ENCODE measurements around the gene BAIAP2L2.

Gene BAIAP2L2

DNA sequence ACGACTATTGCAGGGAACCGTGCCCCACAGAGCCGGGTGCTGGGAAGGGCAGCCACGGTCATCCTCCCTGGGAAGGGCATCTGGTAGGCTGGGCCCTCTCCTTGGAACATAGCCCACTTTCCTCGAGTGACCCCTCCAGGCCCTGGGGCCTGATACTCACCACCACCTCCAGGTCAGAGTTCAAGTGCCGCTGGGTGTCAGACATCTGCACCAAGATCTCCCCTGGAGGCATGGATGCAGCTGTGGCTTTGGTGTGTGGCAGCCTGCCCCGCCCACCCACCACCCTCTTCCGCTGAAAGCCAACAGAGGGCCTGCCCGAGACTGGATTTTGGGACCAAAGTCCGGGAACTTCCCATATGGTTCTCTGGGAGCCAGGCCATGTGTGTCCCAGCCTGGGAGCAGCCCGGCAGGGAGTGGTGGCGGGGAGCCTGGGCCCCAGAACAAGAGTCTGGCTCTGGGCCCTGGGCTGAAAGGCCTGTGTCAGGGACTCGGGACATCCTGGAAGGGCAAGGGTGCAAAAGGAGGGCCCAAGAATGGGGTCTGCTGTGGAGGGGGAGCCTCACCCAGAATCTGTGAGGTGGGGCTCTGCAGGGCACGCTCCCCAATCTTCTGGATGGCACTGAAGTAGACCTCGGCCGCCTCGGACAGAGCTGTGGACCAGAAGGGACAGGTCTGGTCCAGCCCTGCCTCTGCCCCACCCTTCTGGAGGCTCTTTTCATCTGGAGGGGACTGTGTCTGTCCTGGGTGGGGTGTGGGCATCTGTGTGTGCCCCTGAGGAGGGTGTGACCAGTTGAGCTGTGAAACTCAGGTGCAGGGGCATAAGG is 2.6 kb downstream of the BAIAP2L2 start:
- DNase-seq (ENCODE audit: low read depth in 2 of 2), result no peak

GRCh38 chr22:38106814-38107578 is 3.5 kb downstream of the BAIAP2L2 start:
- no peak for DNase-seq (ENCODE audit: low read depth in 2 of 2)

GRCh38 chr22:38104084-38104483 is 6.4 kb downstream of the BAIAP2L2 start:
- no peak for DNase-seq (ENCODE audit: low read depth in 2 of 2)

DNA sequence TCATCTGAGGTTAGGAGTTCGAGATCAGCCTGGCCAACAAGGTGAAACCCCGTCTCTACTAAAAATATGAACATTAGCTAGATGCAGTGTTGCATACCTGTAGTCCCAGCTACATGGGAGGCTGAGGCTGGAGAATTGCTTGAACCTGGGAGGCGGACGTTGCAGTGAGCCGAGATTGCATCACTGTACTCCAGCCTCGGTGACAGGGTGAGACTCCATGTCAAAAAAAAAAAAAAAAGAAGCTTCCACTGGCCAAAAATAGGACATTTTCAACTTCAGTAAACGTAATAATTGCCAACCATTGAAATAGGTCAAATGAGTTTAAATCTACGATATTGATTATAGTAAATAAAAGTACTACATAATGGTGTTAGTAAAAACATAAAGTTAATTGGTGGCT is 6.8 kb downstream of the BAIAP2L2 start:
- no peak for DNase-seq (ENCODE audit: low read depth in 2 of 2)

DNA sequence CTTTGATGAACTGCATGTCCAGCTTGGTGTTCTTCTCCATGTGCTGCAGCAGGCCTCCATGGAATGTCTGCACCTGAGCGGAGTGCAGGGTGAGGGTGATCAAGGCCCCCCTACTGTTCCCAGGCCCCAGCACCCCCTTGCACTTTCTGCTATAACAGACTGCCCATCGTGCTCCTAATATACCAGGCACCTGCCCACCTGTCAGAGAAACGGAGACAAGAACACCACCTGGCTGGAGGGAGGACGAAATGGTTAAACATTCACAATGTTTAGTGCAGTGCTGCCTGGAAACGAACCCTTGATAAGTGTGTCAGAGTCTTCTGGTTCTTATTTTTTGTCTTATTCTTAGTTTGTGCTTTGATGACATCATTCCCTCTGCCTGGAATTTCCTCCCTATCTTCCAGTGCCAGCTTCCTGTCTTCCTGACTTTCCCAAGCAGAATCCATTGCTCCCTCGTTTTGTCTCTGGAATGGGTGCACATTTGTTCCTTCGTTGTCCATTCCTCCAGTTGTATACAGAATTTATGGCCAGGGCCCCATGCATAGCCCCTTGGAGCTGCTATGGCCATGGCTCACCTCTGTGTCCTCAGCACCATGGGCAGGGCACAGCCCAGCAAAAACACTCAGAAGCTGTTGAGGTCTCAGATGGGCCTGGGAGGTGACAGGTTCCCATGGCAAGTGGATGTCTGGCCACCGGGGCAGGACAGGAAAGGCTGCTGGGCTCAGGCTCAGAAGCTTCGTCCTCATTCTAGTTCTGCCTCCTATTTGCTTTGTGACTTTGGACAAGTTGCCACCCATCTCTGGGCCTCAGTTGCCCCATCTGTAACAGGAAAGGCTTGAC is 11.9 kb downstream of the BAIAP2L2 start:
- peak in 1 of 2 experiments; percentile 21 for DNase-seq (ENCODE audit: low read depth in 2 of 2)

GRCh38 chr22:38097557-38098409 is 12.7 kb downstream of the BAIAP2L2 start:
- DNase-seq (ENCODE audit: low read depth in 2 of 2), result no peak

DNA sequence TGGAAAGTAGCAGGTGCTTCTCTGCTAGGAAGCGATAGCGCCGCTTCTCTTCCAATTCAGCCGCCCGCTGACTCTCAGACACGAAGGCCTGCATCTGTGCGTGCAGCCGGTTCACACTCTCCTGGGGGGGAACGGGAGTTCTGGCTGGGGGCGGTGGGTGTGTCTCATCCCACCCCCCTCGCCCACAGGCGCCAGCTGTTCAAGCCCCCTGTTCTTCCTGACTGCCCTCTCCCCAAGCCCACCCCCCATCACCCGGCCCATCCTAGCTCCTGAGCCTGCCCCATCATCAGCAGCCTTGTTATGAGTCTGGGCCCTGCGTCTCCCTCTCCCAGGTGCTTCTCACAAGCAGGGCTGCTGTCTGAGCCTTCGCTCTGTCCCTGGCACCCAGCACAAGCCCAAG is 13.4 kb downstream of the BAIAP2L2 start:
- DNase-seq (ENCODE audit: low read depth in 2 of 2), result no peak

DNA sequence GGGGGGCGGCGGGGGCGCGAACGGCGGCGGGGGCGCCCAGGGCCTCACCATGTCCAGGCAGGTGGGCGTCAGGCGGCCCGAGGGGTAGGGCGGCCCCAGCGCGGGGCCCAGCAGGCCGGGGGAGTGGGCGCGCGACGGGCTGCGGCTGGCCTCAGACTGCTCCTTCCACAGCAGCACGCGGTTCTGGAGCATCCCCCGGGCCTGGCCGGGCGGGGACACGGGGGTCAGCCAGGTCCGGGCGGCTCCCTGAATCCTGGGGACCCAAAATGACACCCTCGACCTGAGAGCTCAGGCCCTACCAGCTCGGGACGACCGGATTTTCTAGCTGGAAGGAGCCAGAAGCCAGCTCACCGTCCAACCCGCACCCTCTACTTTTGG is 21.0 kb downstream of the BAIAP2L2 start:
- no peak for DNase-seq (ENCODE audit: low read depth in 2 of 2)

- no peak for DNase-seq (ENCODE audit: low read depth in 2 of 2)
Measured at GRCh38 chr22:38088629-38089473, 21.6 kb downstream of the BAIAP2L2 start.

- no peak for DNase-seq (ENCODE audit: low read depth in 2 of 2)
Measured at GRCh38 chr22:38087855-38088254, 22.6 kb downstream of the BAIAP2L2 start.

- DNase-seq (ENCODE audit: low read depth in 2 of 2), result no peak
Measured at GRCh38 chr22:38086942-38087341, 23.5 kb downstream of the BAIAP2L2 start.

- DNase-seq (ENCODE audit: low read depth in 2 of 2), result no peak
Measured at GRCh38 chr22:38086001-38086845, 24.3 kb downstream of the BAIAP2L2 start.

DNA sequence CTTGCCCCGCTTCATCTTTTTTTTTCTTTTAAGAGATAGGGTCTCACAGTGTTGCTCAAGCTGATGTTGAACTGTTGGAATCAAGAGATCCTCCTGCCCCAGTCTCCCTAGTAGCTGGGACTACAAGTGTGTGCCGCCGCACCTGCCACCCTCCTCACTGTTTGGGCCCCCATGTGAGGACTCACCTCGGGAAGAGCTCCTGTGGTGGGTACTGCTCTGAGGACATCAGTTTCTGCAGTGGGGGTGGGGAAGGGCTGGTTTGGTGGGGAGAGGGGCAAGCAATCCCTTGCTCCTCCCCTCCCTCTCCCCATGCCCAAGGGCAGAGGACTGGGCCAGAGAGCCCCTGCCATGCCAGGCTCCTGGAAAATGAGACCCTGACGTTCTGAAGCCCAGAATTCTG is 25.0 kb downstream of the BAIAP2L2 start:
- no peak for DNase-seq (ENCODE audit: low read depth in 2 of 2)

DNA sequence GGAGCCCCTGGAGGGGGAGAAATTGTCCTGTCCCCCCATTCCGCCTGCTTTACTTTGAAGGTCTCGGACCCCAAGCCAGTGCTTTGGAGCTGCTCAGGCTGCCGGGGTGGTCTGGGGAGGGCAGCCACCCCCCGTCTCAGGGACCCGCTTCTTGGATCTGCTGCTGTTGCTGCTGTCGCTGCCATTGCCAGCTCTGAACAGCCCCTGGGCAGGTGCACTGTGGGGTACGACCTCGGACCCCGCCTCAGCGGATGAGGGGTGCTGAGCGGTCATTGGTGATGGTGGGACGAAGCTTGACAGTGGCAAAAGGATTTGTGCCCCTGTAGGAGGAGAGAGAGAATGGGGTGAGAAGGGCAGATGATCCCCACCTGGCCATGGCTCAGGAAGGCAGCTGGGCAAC is 25.4 kb downstream of the BAIAP2L2 start:
- DNase-seq (ENCODE audit: low read depth in 2 of 2), result no peak

DNA sequence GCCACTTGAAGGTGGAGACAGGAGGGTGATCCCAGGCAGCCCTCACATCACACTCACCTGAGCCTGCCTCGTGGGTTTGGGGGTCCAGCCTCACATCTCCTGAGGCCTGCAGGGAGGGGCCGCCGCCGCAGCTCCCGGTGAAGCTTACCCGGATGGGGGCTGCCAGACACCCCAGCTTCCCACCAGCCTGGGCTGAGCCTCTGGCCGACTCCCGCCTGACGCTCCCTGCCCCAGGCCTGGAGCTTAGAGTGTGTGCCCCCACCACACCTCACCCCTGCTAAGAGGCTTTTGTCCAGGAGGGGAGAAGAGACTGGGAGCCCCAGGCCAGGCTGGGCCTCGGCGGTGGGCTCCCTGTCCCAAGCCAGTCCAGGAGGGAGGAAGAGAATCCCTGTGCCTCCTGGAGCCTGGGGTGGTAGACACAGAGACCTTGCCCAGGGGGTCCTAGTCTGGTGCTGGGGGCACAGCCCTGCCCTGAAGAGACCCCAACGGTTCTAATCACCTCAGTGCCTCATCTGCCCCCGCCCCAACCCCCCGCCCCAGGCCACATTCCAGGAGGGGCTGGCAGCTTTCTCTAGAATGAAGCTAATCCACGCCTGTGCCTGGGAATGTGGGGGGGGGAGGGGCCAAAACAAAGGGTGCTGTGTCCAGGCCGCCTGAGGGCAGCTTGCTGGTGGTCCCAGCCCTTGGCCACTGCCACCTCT is 26.4 kb downstream of the BAIAP2L2 start, which contains the start of gene SLC16A8:
Gene SLC16A8 (minus strand): TSS at position 254 of the 701 bp plus-strand sequence. CDS start 1,311 bp downstream, outside the sequence.
- no peak for DNase-seq (ENCODE audit: low read depth in 2 of 2)

- no peak for DNase-seq (ENCODE audit: low read depth in 2 of 2)
Measured at GRCh38 chr22:38082986-38083710, 27.3 kb downstream of the BAIAP2L2 start.

DNA sequence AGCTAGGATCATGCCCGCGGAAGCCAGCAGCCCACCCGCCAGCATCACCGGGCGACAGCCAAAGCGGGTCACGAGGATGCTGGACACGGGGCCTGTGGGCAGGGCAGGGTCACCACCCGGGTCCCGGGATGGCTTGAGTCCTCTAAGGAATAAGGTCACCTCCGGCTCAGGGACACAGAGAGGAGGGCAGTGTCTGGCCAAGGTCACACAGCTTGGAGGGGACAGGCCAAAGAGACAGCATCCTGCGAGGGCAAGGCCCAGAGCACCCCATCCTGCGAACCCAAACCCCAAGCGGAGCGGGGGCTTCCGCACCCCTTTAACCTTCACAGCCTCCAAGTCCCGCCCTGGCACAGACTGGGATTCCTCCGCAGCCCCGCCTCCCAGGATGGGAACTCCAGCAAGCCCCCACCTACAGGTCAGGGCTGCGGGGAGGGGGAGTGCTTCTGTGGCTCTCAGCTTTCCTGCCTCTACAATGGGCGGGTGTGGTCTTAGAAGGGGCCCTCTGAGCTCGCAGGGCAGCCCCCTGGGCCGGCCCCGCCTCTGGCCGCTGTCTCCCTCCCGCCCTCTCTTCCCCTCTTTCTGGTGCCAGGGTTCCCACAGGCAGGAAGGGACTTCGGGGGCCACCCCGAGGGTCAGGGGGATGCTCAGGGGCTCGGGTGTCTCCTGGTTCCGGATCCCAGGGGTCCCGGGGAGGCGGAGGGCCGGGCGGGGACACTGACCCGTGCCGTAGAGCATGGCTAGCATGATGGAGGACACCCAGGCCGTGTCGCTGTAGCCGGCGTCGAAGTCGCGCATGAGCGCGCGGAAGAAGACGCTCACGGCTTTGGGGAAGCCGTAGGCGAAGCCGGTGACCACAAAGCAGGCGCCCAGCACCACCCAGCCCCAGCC is 28.3 kb downstream of the BAIAP2L2 start:
- no peak for DNase-seq (ENCODE audit: low read depth in 2 of 2)

Data from fibroblast of skin of left quadriceps (primary cell).